Activated T-cell treated with anti-CD3 and anti-CD28 coated beads, Interleukin-2, amount 50 U/mL, for 48 hours (primary cell): ENCODE measurements around the gene SLC6A20.

Source experiments
- DNase-seq, 2 experiments: peaks; one replicate each; pipeline ENCODE4 v3.0.0-alpha.2; 2020

SLC6A20 gene

GRCh38 chr3:45795882-45796765, at the start of gene SLC6A20:
Gene SLC6A20, minus strand, starts transcription at chr3:45796536. Its CDS starts 117 bp downstream, at chr3:45796419.
- peak; percentile 32 to 33 for DNase-seq

- no peak for DNase-seq
These were observed 48.3 kb upstream of the SLC6A20 start for GRCh38 chr3:45844616-45845015.

- no peak for DNase-seq
These were observed 46.7 kb upstream of the SLC6A20 start for GRCh38 chr3:45842851-45843625.

- DNase-seq = peak; percentile 89 to 91
These were observed 45.6 kb upstream of the SLC6A20 start, which contains the start of gene LZTFL1 for GRCh38 chr3:45841757-45842491. Gene LZTFL1, minus strand, starts transcription at chr3:45842119. Its CDS starts 128 bp downstream, at chr3:45841991.

GRCh38 chr3:45841420-45841756, 45.1 kb upstream of the SLC6A20 start:
- no peak for DNase-seq

GRCh38 chr3:45838466-45838865, 42.1 kb upstream of the SLC6A20 start:
- DNase-seq = no peak

- DNase-seq = no peak
These were observed 36.4 kb upstream of the SLC6A20 start for GRCh38 chr3:45832699-45833098.

- no peak for DNase-seq
These were observed 33.8 kb upstream of the SLC6A20 start for GRCh38 chr3:45830121-45830520.

- DNase-seq = no peak
These were observed 30.6 kb upstream of the SLC6A20 start for GRCh38 chr3:45826908-45827307.

- no peak for DNase-seq
These were observed 30.0 kb upstream of the SLC6A20 start for GRCh38 chr3:45826321-45826720.

GRCh38 chr3:45821127-45821526, 24.8 kb upstream of the SLC6A20 start:
- DNase-seq = no peak

GRCh38 chr3:45819543-45819942, 23.2 kb upstream of the SLC6A20 start:
- DNase-seq = no peak

- no peak for DNase-seq
These were observed 21.6 kb upstream of the SLC6A20 start for GRCh38 chr3:45817831-45818522.

GRCh38 chr3:45816544-45816943, 20.2 kb upstream of the SLC6A20 start:
- no peak for DNase-seq

GRCh38 chr3:45814322-45814721, 18.0 kb upstream of the SLC6A20 start:
- no peak for DNase-seq

GRCh38 chr3:45807681-45808540, 11.6 kb upstream of the SLC6A20 start:
- no peak for DNase-seq

- no peak for DNase-seq
These were observed 10.8 kb upstream of the SLC6A20 start for GRCh38 chr3:45807133-45807532.

- no peak for DNase-seq
These were observed 9.7 kb upstream of the SLC6A20 start for GRCh38 chr3:45806072-45806471.

- DNase-seq = no peak
These were observed 7.1 kb upstream of the SLC6A20 start for GRCh38 chr3:45803252-45803935.

- DNase-seq = no peak
These were observed 5.8 kb upstream of the SLC6A20 start for GRCh38 chr3:45802146-45802545.

GRCh38 chr3:45800611-45801010, 4.3 kb upstream of the SLC6A20 start:
- DNase-seq = no peak
